ENCODE results near the gene NSF. TPM values are rescaled to one million over a fixed set of nuclear protein-coding genes. Genes with fewer than 3 reads are reported as not detected.

NSF gene
- polyA plus RNA-seq, 1 experiment: 86.2 TPM

DNA sequence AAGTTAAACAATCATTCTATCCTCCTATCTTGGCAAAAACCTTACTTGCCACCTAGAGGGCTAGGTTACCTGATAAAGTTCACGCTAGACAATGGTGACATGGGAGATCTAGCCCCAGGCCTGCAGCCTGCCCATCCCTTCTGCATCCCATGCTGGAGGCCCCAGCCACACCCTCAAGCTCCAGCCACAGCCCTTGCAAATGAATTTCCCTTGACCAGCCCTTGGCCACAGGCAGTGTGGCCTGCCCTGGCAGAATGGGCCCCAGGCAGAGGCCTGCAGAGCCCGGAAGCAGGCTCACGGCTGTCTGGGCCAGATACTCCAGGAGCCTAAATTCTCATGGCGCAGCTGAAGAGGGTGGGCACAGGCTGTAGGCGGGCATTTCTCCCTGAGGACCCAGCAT, 213.1 kb downstream of the NSF start:
- Histone ChIP-seq H3K9me3 (ENCODE audit: control insufficient read depth, insufficient read depth, low read length) (no peaks in the 10 kb centered on the region), H3K27me3 (ENCODE audit: control insufficient read depth, insufficient read depth, low read length) (peaks cover 10% of the 10 kb centered on the region), H3K4me3 (ENCODE audit: low read depth, low read length) (no peak overlapping the region), H3K27ac (ENCODE audit: low read depth, low read length) (no peak overlapping the region)
- DNase-seq (ENCODE audit: low read depth, low spot score): no peak
- POLR2A ChIA-PET: no interaction called here
- CTCF ChIA-PET: no interaction called here
- TF ChIP-seq, protein P1, sequence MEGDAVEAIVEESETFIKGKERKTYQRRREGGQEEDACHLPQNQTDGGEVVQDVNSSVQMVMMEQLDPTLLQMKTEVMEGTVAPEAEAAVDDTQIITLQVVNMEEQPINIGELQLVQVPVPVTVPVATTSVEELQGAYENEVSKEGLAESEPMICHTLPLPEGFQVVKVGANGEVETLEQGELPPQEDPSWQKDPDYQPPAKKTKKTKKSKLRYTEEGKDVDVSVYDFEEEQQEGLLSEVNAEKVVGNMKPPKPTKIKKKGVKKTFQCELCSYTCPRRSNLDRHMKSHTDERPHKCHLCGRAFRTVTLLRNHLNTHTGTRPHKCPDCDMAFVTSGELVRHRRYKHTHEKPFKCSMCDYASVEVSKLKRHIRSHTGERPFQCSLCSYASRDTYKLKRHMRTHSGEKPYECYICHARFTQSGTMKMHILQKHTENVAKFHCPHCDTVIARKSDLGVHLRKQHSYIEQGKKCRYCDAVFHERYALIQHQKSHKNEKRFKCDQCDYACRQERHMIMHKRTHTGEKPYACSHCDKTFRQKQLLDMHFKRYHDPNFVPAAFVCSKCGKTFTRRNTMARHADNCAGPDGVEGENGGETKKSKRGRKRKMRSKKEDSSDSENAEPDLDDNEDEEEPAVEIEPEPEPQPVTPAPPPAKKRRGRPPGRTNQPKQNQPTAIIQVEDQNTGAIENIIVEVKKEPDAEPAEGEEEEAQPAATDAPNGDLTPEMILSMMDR (IDR thresholded peaks at IDR 0.05; ENCODE audit: low read depth, low read length): no peak

DNA sequence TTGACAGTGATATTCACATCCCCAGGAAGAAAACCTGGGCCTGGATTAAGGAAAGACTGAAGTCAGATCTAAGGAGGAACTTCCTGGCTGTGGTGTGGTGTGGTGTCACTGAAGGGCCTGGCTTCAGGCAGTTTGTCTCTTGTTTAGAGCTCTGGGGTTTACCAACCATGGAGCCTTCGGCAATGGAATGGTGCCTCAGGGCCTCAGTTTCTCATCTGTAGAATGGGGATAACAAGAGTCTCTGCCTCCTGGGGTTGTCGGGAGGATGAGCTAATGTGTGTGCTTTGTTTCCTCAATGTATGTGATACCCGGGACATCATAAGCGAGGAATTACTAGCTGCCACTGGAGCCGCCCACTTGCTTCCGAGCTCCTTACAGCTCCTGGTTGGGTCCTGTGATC, 215.3 kb downstream of the NSF start:
- DNase-seq (ENCODE audit: low read depth, low spot score): no peak
- H3K4me3 ChIP-seq (ENCODE audit: low read depth, low read length): no peak overlapping the region
- no peaks in the 10 kb centered on the region for H3K9me3 ChIP-seq (ENCODE audit: control insufficient read depth, insufficient read depth, low read length)
- POLR2A ChIA-PET: interaction anchor here (0.7 kb wide), 1 partner anchor 15 kb away, joined by 8 read pairs; no protein-coding TSS in a partner anchor
- TF ChIP-seq, protein P1 (IDR thresholded peaks at IDR 0.05; ENCODE audit: low read depth, low read length): no peak
- CTCF ChIA-PET: no interaction called here
- H3K27me3 ChIP-seq (ENCODE audit: control insufficient read depth, insufficient read depth, low read length): peaks cover 12% of the 10 kb centered on the region
- H3K27ac ChIP-seq (ENCODE audit: low read depth, low read length): no peak overlapping the region

Other genes starting within 250 kb of the NSF start
- 8.6 TPM in 2 replicates for gene ARL17B, start 228.9 kb upstream of the NSF start, polyA plus RNA-seq (2011; rRNA removed)
- gene LRRC37A2, start 78.2 kb upstream of the NSF start, polyA plus RNA-seq (2011; rRNA removed): 3.8 and 4.0 TPM in 2 replicates
- gene ARL17A, start 11.0 kb upstream of the NSF start, polyA plus RNA-seq (2011; rRNA removed): 5.4 and 5.8 TPM in 2 replicates
- gene WNT3, start 228.0 kb downstream of the NSF start, polyA plus RNA-seq (2011; rRNA removed): 1.1 and 1.4 TPM in 2 replicates

Data from AG04450 (cell line).